PC-3 (cell line): ENCODE measurements around the gene NME7.

Experiments used
- EZH2 ChIP-seq: fragments of 300-600 bp; sonication (generic); IDR thresholded peaks from one replicate; pipeline ENCODE4 v1.6.1; 2017; ENCODE audit warnings: antibody characterized with exemption, mild to moderate bottlenecking, low read length; ENCODE audit not compliant: unreplicated experiment
- TF ChIP-seq, protein P1 (sequence below): fragments of 300-600 bp; sonication (generic); conservative IDR thresholded peaks from 2 replicates; pipeline ENCODE4 v1.5.1; 2017; ENCODE audit warnings: antibody characterized with exemption, low read depth, mild to moderate bottlenecking, low read length

DNA sequence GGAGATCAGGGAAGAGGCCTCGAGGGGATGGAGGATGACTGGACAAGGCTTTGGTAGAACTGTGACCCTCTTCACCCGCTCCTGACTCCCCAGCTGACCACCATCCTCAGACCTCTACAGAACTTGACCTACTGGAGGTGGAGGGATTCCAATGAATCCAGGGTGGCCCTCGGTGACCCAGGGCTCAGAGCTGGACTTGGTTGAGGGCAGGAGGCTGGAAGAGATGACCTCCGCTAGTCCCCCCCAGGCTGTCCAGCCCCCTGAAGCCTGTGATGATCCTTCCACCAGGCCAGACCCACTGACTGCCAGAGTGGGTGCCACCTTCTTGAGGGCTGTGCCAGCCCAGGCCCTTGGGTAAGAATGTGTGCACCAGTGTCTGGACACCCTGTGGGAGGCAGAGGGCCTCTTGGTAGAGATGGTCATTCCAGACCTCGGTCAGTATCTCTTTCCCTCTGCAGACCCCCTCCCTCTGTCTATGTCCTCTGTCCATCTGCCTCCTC, 216.2 kb downstream of the NME7 start:
- TF ChIP-seq, protein P1, sequence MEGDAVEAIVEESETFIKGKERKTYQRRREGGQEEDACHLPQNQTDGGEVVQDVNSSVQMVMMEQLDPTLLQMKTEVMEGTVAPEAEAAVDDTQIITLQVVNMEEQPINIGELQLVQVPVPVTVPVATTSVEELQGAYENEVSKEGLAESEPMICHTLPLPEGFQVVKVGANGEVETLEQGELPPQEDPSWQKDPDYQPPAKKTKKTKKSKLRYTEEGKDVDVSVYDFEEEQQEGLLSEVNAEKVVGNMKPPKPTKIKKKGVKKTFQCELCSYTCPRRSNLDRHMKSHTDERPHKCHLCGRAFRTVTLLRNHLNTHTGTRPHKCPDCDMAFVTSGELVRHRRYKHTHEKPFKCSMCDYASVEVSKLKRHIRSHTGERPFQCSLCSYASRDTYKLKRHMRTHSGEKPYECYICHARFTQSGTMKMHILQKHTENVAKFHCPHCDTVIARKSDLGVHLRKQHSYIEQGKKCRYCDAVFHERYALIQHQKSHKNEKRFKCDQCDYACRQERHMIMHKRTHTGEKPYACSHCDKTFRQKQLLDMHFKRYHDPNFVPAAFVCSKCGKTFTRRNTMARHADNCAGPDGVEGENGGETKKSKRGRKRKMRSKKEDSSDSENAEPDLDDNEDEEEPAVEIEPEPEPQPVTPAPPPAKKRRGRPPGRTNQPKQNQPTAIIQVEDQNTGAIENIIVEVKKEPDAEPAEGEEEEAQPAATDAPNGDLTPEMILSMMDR = no peak
- TF ChIP-seq EZH2 = no peak
